H1 (cell line): ENCODE results near the gene SNAP29. TPM values are rescaled to one million over a fixed set of nuclear protein-coding genes. Genes with fewer than 3 reads are reported as not detected.

Source experiments
- BACH1 ChIP-seq: IDR thresholded peaks from 2 replicates; pipeline ENCODE4 v1.6.1; 2012; ENCODE audit warnings: low read length, improper control_type of control experiment
- BRCA1 ChIP-seq: IDR thresholded peaks from 2 replicates; pipeline ENCODE4 v1.6.1; 2012; ENCODE audit warnings: low read depth, low read length, improper control_type of control experiment
- JUN ChIP-seq: IDR thresholded peaks from 2 replicates; pipeline ENCODE4 v1.6.1; 2011; ENCODE audit warnings: low read depth, mild to moderate bottlenecking, improper control_type of control experiment, low read length
- RFX5 ChIP-seq: IDR thresholded peaks from 2 replicates; pipeline ENCODE4 v1.6.1; 2011; ENCODE audit warnings: low read depth, low read length, improper control_type of control experiment, borderline replicate concordance
- RNF2 ChIP-seq: fragments of 200-900, 300-1000 bp; sonication (generic); IDR thresholded peaks from 2 replicates; pipeline ENCODE4 v1.7.1; 2016; ENCODE audit warnings: borderline replicate concordance, low read depth, mild to moderate bottlenecking, antibody characterized with exemption, low read length; ENCODE audit not compliant: poor library complexity, severe bottlenecking; ENCODE audit errors: missing control alignments
- TAF1 ChIP-seq: IDR thresholded peaks from 2 replicates; pipeline ENCODE4 v1.6.1; 2011; ENCODE audit warnings: mild to moderate bottlenecking, low read depth, low read length
- ZNF274 ChIP-seq: IDR thresholded peaks from 2 replicates; pipeline ENCODE4 v1.7.0; 2012; ENCODE audit warnings: low read length, borderline replicate concordance; ENCODE audit errors: extremely low read depth
- polyA plus RNA-seq, 7 experiments: library from polyadenylated mRNA; depleted of rRNA in 3 of 7; stranded (reverse) in 5 of 7; unstranded in 2 of 7; fragments of >200 nt in 5 of 7; fragments of 200-250 nt in 2 of 7; gene quantifications; 1 replicate in 5 of 7; 2 replicates in 1 of 7; 4 replicates in 1 of 7; pipeline versions ENCODE4 v1.2.1 to v1.2.3, GENCODE V29; 2011 to 2013; ENCODE audit warnings: missing spikeins in 2 of 7, mixed read lengths in 2 of 7
- total RNA-seq: library from RNA; stranded (reverse); fragmentation: NEBNext Ultra II Directional; extraction: Animal tissue kit (Norgen Biotek cat#: 25700); gene quantifications from 2 replicates; pipeline ENCODE4 v1.2.1, GENCODE V29; 2021
- TF ChIP-seq, protein P1 (sequence below): IDR thresholded peaks from 2 replicates; pipeline ENCODE4 v1.6.1; 2011; ENCODE audit warnings: low read length, improper control_type of control experiment
- TF ChIP-seq, protein P2 (sequence below), 3 experiments: IDR thresholded peaks; 1 replicate in 2 of 3; 2 replicates in 1 of 3; pipeline versions ENCODE4 v1.5.1 to v1.6.1; 2011; ENCODE audit warnings: low read length in 3 of 3, mild to moderate bottlenecking in 3 of 3, inconsistent platforms in 2 of 3, low read depth in 1 of 3, moderate library complexity in 1 of 3; ENCODE audit not compliant: insufficient read depth in 1 of 3; ENCODE audit errors: control extremely low read depth in 1 of 3

The SNAP29 gene
- total and polyA plus RNA-seq, 2 of the 8 experiments (the other 6 are each of a cell fraction or from before 2014, with no cell fraction given) = 11.8 to 15.0 TPM

DNA sequence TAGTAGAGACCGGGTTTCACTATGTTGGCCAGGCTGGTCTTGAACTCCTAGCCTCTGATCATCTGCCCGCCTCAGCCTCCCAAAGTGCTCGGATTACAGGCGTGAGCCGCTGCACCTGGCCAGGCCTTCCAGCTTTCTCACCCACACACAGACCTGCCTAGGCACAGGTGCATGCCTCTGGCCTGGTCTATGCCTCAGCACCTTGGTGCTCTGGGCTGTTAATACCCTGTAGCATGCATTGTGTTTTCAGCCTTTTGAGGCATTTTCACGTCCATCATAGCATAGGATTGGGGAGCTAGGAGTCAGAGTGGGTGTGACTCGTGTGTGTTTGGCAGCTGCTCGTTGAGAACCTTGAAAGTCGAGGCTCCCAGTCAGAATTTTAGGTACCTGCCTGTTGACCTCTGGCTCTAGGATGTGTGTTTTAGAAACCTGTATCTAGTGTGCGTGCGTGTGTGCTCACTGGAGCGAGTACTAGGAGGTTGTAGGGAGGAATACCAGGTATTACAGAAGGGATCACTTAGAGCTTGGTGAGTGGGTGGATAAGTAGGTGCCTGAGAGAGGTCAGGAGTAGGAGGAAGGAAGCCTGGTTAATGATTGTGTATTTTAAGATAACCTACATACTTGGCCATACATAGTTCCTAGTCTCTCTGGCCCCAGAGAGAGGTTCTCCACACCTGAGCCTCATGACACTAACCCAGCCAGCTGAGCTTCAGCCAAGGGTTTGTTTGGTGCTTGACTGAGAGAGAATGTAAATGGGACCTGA is 78.4 kb downstream of the SNAP29 start (continued):
- TF ChIP-seq BACH1 (no peak), BRCA1 (no peak), JUN (no peak), TAF1 (no peak), RFX5 (no peak), RNF2 (no peak), ZNF274 (no peak)
- TF ChIP-seq, protein P1, sequence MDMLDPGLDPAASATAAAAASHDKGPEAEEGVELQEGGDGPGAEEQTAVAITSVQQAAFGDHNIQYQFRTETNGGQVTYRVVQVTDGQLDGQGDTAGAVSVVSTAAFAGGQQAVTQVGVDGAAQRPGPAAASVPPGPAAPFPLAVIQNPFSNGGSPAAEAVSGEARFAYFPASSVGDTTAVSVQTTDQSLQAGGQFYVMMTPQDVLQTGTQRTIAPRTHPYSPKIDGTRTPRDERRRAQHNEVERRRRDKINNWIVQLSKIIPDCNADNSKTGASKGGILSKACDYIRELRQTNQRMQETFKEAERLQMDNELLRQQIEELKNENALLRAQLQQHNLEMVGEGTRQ = no peak
- TF ChIP-seq, protein P2, sequence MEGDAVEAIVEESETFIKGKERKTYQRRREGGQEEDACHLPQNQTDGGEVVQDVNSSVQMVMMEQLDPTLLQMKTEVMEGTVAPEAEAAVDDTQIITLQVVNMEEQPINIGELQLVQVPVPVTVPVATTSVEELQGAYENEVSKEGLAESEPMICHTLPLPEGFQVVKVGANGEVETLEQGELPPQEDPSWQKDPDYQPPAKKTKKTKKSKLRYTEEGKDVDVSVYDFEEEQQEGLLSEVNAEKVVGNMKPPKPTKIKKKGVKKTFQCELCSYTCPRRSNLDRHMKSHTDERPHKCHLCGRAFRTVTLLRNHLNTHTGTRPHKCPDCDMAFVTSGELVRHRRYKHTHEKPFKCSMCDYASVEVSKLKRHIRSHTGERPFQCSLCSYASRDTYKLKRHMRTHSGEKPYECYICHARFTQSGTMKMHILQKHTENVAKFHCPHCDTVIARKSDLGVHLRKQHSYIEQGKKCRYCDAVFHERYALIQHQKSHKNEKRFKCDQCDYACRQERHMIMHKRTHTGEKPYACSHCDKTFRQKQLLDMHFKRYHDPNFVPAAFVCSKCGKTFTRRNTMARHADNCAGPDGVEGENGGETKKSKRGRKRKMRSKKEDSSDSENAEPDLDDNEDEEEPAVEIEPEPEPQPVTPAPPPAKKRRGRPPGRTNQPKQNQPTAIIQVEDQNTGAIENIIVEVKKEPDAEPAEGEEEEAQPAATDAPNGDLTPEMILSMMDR (IDR thresholded peaks at IDR 0.05; ENCODE audit: control extremely low read depth in 1 of 3, insufficient read depth in 1 of 3, low read depth in 1 of 3, low read length in 3 of 3) = no peak
